NCI-H1048 (cell line): ENCODE measurements around the gene ATP13A4.

ENCODE experiments used
- DNase-seq: peaks from one replicate; lab custom pipeline; 2025; lab: John Stamatoyannopoulos, UW

Gene ATP13A4

DNA sequence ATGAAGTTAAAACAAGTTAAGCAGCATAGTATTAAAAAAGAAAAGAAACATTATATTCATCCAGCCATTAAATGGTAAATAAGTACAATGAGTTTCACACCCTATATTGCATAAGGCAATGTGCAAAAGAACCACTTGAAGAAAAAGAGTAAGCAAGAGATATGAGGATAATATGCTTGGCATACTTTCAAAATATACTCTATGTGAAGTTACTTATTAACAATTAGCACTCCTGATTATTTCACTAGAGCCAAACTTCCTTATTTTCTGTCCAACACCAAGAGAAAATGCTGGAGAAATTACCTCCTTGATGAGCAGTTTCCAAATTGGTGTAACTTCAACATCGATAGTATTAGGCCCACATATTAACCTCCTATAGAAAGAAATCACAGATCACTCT is 63.7 kb downstream of the ATP13A4 start:
- DNase-seq = no peak

DNA sequence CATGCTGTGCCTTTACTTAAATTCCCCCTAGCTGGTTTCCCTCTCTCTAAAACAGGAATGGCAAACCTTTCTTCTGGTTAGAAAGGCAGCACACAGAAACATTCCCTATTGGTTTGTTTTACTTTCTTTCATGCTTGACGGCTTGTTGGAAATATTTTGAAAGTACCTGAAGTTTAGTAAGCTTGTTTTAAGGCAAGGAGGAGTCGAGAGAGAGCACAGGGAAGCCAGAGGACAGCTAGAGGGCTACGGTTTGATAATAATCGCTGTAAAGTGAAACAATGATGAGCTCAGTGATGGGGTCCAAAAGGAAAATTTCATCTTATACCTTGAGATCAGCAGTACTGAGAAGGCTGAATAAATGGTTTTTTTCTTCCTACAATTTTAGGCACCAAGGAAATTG is 64.1 kb downstream of the ATP13A4 start:
- DNase-seq = no peak

DNA sequence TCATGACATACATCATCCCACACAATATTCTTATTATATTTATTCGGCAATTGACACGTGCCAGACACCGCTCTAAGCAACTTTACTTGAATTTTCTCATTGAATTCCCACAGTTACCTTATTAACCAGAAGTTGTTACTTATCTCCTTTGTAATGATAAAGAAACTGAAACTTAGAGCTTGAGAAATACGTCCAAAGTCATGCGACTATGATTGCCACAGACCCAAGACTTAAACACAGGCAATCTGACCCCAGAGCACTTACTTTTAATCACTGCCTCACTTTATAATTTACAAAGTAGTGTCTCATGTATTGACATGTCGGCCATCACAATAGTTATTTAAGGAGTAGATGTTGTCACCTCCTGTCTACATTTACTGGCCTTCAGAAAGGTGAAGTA is 64.7 kb downstream of the ATP13A4 start:
- DNase-seq = no peak

DNA sequence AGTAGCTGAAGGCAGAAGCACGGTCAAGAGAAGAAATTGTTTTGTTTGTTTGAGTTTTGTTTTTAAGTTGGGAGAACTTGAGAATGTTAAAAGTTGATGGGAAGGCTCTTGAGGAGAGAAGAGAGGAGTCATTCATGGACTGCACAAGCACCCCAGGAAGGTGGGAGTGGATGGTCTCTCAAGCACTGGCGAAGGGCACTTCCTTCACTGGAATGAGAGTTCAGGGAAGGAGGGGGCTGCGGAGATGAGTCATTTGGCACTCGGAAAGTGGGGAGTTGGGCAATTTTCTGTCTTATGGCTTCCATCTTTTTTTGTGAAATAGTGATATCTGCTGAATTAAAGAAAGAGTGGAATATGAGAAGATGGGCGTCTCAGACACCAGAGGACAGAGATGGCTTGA is 66.0 kb downstream of the ATP13A4 start:
- no peak for DNase-seq

DNA sequence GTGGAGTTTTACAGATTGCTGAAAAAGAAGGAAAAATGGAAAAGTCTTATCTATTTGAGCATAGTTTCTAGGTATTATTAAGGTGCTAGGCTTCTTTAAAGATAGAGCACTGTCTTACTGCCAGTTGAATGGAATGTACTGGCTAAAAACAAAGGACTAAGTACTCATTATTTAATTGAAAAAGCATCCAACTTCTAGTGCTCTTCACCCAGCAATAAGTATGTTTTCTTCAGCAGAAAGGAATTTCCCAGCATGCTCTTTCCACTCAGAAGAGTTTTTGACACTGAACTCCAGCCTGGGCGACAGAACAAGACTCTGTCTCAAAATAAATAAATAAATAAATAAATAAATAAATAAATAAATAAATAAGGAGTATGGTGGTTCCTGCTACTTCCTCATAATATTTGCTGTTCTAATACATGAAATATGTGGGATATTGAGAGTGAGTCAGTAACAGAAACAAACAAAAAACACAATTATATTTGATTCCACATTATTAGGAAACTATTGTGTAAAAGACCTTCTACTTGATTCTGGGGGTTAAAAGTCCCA is 70.6 kb downstream of the ATP13A4 start:
- no peak for DNase-seq

DNA sequence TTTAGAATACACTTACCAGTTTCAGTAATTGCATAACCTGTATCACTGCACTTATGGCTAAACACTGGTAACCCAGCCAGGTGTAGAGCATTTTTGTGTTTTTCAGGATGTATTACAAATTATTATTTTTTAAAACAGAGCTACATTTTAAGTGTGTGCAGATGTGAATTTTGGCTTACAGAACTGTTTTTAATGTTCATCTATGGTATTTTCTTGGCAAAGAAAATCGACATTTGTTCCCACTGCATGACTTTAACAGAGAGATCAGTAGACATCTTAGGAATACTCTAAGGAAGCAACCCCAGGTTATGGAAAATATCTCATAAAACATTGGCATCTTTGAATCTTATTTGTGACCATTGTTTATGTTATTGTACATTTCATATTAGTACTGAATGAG is 73.3 kb downstream of the ATP13A4 start:
- DNase-seq = no peak

DNA sequence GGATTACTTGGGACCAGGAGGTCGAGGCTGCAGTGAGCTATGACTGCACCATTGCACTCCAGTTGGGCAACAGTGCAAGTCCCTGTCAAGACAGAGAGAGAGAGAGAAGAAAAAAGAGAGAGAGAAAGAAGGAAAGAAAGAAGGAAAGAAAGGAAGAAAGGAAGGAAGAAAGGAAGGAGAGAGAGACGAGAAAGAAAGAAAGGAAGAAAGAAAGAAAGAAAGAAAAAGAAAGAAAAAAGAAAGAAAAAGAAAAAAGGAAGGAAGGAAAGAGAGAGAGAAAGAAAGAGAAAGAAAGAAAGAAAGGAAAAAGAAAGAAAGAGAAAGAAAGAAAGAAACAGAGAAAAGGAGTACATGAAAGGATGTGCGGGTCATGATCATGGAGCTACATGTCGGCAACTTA is 80.2 kb downstream of the ATP13A4 start:
- DNase-seq = no peak

DNA sequence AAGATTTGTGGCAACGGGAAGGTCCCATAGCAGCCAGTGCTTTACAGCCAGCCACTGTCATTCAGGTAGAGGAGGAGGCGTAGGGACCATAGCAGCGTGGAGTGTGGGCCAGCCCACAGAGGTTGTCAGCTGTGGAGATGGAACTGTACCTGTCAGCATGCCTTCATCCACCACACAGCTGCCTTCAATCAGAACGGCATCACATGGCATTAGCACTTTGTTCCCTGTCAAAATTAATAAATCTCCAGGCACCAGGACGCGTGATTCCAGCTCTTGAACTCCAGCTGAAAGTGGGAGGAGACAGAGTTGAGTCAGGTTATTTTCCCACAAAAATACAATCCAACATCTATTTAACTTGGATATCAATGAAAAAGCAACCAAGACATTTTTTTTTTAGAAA is 84.0 kb downstream of the ATP13A4 start:
- DNase-seq = no peak

DNA sequence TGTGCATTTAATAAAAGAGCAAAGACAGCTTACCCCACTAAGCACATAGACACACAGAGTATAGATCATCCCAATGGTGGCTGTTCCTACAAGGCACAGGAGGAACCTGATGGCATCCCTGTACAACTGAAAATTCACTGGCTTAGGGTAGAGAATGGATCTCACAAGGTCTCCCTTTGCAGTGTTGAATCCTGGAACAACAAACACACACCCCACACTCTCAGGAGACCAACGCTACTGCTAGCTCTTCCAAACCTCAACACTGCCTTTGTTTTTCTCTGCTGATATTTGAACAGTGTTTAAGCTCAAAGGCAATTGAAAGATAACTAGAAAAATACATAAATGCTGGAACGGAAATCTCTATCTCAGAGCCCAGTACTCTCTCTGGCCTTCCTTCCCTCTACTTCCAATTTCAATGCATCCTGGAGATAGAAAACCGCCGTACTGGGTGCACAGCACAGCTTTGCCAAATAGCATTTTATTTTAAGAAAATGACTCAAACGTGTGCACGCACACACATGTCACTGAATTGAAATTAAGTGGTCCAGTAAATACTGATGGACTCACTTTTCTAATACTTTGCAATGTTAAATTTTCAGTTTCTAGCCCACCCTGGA is 88.6 kb downstream of the ATP13A4 start:
- no peak for DNase-seq

DNA sequence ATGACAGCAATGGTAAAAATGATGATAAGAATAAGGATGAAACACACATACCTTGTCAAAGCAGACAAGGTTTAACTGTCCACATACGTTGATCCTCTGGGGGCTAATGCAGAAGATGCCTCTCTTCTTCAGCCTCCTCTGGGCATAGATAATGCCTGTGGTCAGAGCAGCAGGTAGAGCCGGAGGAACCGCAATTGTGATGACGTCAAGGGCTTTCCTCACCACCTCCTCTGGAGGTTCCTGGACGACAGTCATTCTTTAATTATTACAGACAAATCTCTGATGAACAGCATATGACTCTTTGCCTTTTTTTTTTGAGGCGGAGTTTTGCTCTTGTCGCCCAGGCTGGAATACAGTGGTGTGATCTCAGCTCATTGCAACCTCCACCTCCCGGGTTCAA is 89.8 kb downstream of the ATP13A4 start:
- DNase-seq = no peak

DNA sequence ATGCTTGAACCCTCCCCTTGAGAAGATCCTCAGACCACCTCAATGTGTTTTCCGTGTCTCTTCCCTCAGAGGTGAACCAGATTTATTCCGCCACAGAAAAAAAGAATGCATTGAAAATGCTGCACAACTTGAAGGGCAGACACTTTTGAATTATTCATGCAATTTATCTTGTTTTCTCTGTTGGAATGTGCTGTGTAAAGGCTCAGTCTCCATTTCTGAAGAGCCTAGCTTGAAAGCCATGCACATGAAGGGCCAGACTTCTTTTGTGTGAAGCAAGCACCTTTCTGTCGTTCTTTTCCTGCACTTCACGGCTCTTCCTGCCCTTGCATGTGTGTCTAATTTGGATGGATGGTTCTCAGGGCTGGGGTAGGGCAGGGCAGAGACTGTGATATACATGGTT is 97.2 kb downstream of the ATP13A4 start:
- DNase-seq = no peak

DNA sequence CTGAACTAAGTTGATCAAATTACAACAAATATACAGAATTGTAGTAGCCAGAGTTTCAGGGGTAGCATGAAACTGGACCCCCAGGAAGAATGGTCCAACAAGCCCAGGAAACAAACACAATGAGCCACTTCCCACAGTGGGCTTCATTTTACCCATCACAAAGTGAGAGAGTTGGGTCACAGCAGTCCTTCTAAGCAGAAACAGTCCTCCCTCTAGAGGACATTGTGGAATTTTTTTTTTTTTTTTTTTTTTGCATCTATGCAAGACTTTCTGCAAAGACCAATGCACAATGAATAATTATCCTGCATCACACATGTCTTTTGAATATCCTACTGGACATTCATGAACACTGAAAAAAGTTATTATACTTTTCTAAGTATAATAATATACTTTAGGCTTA is 102.4 kb downstream of the ATP13A4 start:
- no peak for DNase-seq

DNA sequence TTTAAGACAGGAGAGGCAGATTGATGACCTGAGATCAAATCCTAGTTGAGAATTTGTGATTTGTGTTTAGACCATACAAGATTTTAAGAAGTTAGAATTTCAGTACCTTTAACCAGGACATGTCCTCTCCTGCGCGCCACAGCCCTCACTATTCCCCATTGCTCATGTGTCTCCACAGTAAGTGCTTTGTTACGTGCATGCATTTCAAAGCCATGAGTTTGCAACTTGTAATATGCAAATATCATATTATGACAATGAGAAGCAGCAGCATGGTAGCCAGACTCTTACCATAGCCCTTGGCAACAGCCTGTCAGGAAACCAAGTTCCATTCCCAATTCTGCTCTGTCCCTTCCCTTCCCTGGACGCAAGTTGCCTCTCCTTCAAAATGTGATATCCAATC is 102.8 kb downstream of the ATP13A4 start:
- no peak for DNase-seq

DNA sequence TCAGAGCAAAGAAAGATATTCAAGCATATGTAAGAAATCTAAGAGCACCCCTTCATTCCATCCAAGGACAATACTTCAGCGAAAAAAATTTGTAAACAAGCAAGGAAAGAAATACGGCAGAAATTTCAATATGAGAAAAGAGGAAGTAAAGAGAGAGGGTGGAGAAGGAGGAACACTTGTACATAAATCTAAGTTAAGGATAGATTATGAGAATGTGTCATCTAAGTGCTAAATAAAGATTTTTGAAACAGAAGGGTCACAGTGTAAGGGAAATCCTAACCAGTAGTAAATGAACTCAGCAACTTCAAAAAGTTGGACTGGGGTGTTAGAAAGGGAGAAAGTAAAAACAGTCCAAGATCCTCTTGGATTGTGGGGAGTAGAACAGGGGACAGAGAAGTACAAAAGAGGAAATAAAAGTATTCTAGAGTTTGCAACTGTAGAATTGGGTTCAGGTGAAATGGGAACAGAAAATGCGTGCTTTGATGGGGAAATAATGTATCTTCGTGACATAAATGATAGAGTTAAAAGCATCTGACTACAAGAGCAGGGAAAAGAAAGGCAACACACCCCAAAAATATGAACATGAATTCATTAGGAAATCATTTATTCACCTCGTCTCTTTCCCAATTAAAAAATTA is 107.6 kb downstream of the ATP13A4 start:
- DNase-seq = no peak

DNA sequence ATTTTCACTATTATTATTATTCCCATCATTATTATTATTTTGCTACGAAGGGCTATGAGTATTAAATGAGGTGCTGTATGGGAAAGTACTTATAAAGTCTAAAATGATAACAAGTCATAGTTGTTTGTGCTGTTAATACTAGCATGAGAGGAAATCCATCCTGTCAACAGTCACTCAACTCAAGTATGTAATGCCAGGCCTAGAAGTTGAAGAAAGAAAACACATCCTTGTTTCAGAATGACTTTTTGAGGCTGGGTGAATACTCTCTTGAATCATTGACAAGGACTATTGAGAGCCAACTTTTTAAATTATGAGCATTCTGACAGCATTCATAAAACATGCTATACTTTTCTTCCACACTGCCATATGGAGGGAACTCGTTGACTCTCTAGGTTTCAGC is 115.3 kb downstream of the ATP13A4 start:
- no peak for DNase-seq

DNA sequence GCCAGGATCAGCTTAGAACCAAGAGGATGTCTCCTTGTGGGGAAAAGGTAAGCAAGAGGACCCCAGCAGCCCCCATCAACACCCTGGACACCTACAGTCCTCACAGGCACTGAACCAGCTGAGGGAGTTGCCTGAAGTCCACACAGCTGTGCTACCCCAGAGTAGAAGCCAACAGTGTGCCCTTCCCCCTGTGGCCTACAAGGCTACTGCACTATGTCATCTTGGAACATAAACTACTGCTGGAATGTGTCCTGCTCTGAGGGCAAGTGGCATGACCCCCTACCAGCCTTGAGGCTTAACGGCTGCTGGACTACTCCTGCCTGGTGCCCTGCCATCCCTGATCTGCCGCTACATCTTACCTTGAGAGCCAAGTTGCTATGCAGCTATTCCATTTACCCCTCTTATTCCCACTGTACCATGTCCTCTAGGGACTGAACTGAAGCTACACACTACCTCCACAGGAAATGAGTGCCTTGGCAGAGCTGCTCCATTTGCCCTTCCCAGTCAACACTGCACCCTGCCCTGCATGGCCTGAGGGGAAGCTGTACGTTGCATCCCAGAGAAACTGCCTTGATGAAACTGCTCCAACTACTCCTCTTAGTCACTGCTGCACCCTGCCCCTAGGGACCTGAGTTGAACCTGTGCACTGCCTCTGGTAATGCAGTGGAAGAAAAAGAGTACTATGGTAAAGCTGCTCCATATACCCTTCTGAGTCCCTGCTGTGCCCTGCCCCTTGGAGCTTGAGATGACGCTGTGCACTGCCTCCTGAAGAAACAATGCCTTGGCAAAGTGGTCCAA is 135.9 kb downstream of the ATP13A4 start:
- no peak for DNase-seq

DNA sequence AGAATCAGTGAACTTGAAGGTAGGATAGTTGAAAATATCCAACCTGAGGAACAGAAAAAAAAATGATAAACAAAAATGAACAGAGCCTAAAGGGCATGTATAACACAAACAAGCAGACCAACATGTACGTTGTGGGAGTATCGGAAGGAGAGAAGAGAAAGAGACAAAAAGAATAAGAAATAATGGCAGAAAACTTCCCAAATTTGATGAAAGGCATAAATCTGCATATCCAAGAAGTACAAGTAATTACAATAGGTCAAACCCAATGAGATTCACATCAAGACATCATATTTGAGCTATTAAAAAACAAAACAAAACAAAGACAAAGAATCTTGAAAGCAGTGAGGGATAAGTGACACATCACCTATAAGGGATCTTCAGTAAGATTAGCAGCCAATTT is 138.1 kb downstream of the ATP13A4 start:
- no peak for DNase-seq

DNA sequence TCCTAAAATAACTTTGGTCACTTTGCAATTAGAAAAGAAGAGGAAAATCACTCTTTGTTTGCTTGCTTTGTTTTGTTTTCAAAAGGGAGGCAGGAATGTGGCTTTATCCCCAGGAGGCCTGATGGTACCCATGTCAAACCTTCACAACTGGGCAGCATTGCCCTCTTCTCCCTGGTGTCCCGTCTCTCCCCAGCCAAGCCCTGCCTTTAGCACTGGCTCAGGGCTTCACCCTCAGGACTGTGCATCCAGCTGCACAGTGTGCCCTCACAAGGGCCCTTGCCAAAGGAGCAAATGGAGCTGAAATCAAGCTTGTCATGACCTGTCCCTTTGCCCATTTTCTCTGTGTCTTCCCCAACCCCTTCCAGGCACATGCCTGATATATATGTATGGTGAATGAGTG is 147.0 kb downstream of the ATP13A4 start:
- DNase-seq = no peak

DNA sequence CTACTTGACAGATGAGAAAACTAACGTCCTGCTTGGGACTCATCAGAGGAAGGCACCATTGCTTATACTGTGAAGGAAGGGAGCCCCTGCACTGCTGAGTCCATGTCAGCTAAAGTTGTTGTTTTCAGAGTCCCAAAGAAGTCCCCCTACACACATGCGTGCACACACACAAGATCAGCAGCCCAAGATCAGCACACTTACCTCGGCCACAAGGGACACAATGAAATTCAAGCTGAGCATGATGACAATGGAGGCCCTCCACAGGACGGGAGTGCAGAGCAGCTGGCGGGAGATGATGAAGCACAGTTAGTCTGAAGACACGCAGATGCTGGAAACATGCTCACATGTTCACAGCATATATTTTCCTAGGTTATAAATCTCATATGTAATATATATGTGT is 147.6 kb downstream of the ATP13A4 start:
- DNase-seq = no peak

DNA sequence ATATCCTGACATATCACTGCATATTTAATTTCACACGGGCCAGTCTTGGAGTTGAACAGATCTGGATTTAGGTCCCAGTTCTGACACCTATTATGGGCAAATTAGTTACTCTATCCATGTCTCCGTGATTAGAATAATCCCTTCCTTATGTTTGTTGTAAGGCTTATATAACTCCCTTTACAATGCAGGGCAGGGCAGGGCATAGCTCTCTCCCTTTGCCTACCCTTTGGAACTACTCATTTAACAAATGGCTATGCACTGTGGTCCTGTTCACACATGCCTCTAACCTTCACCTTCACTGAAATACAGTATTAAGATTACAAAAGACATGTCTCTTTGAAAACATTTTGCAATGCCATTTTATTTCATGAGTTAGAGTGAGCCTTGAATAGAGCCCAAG is 151.4 kb downstream of the ATP13A4 start:
- DNase-seq = no peak

DNA sequence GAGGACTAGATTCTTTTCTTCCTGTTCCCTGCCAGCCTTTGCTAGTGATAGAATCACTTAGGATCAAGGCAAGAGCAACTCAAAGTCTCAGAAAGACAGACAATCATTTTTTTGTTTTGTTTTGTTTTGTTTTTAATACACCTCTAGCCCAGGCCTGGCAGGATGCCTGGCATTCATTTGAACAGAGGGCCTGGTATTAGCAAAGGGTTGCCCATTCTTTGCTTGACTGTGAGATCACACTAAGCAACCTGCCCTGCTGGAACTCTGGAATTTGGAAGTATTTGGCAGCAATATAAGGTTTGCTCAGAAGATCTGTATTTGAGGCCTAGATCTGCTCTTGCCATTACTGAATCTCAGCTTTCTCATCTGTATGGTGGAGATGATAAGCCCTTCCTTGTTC is 154.4 kb downstream of the ATP13A4 start:
- DNase-seq = no peak

DNA sequence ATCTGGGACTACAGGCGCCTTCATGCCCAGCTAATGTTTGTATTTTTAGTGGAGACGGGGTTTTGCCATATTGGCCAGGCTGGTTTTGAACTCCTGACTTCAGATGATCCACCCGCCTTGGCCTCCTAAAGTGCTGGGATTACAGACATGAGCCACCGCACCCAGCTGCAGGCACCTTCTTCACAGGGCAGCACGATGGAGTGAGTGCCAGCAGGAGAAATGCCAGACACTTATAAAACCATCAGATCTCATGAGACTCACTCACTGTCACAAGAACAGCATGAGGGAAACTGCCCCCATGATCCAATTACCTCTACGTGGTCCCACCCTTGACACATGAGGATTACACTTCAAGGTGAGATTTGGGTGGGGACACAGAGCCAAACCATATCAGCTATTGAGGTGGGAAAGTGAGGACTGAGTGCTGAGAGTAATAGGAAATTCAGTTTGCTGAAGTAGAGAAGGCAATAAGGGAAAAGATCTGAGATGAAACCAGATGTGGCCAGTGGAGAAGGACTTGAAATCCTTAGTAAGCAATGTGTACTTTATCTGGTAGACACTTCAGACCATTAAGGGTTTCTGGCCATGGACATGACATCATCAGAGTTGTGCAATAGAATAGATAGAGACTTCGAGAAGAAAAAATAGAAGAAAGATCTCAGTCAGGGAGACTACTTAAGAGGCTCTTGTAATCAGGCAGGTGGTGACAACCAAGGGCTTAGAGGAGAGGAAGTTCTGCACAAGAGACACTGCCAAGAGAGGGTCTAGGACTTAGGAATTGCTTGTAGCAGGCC is 158.0 kb downstream of the ATP13A4 start:
- no peak for DNase-seq
